GM12878 (cell line): ENCODE results near the gene PLXNA2. TPM values are rescaled to one million over a fixed set of nuclear protein-coding genes. Genes with fewer than 3 reads are reported as not detected.

Experiments used
- ATAC-seq: fragments of 200-7000 bp; cut with Tn5 transposase; 3 replicates; pipeline ENCODE4 v1.9.1; 2020; ENCODE audit warnings: mild to moderate bottlenecking, moderate library complexity
- BruUV-seq: library from RNA; stranded (reverse); fragments of 400-500 nt; replicated peaks from 2 replicates; lab custom pipeline; 2021; lab: Mats Ljungman, UMichigan
- CTCF ChIA-PET: fragments of 300-600 bp; sonication (Branson Sonifier 250); formaldehyde crosslinking; extraction: SDS; loops from one replicate; lab custom pipeline; 2021; ENCODE audit warnings: inconsistent platforms; lab: Yijun Ruan, JAX
- POLR2A ChIA-PET: fragments of 350-600 bp; formaldehyde crosslinking; extraction: SDS; loops from one replicate; lab custom pipeline; 2021; ENCODE audit warnings: inconsistent platforms; lab: Charles Lee
- RAD21 ChIA-PET: fragments of 300-600 bp; sonication (Branson Sonifier 250); formaldehyde crosslinking; loops from one replicate; lab custom pipeline; 2023; ENCODE audit warnings: antibody characterized with exemption; ENCODE audit not compliant: unreplicated experiment; lab: Charles Lee
- SMC1A ChIA-PET: fragments of 300-600 bp; sonication (Branson Sonifier 250); formaldehyde crosslinking; loops from one replicate; lab custom pipeline; 2023; ENCODE audit not compliant: unreplicated experiment, uncharacterized antibody; lab: Charles Lee
- DNase-seq: peaks from one replicate; pipeline ENCODE4 v3.0.0-alpha.2; 2011; ENCODE audit warnings: low read depth, low spot score
- FAIRE-seq: peaks from 3 replicates; lab custom pipeline; 2011; peaks lifted over from hg19 to GRCh38; lab: Jason Lieb, UNC
- H2AFZ ChIP-seq: 2 replicates; pipeline ENCODE4 v1.6.0; 2011; ENCODE audit warnings: low read depth, low read length, control low read depth; ENCODE audit not compliant: control insufficient read depth
- H3K27ac ChIP-seq: 2 replicates; pipeline ENCODE4 v1.5.1; 2011; ENCODE audit warnings: control low read depth; ENCODE audit not compliant: control insufficient read depth, insufficient read depth
- H3K27me3 ChIP-seq, 2 experiments: replicated peaks in 1 of 2; 2 replicates each; pipeline versions ENCODE4 v1.6.0 to v1.6.1; 2011; ENCODE audit warnings: low read length in 1 of 2; ENCODE audit not compliant: control insufficient read depth in 2 of 2, insufficient read depth in 2 of 2
- H3K36me3 ChIP-seq, 2 experiments: 2 replicates each; pipeline ENCODE4 v1.5.1; 2011; ENCODE audit warnings: low read length in 1 of 2; ENCODE audit not compliant: control insufficient read depth in 2 of 2, insufficient read depth in 2 of 2
- H3K4me1 ChIP-seq: 2 replicates; pipeline ENCODE4 v1.6.1; 2011; ENCODE audit warnings: mild to moderate bottlenecking, low read length, moderate library complexity, mixed read lengths; ENCODE audit not compliant: control insufficient read depth, insufficient read depth
- H3K4me2 ChIP-seq: 2 replicates; pipeline ENCODE4 v1.6.0; 2011; ENCODE audit warnings: control low read depth; ENCODE audit not compliant: control insufficient read depth, insufficient read depth
- H3K4me3 ChIP-seq: fragments of 200-600 bp; sonication (generic); 2 replicates; pipeline ENCODE4 v1.5.1; 2016
- H3K79me2 ChIP-seq: 2 replicates; pipeline ENCODE4 v1.6.0; 2011; ENCODE audit warnings: low read length; ENCODE audit not compliant: control insufficient read depth, insufficient read depth
- H3K9ac ChIP-seq: 2 replicates; pipeline ENCODE4 v1.8.0; 2011; ENCODE audit warnings: low read length, control low read depth, mixed read lengths; ENCODE audit not compliant: control insufficient read depth, insufficient read depth
- H3K9me3 ChIP-seq: replicated peaks from 3 replicates; pipeline ENCODE4 v1.5.1; 2011; ENCODE audit warnings: mild to moderate bottlenecking, low read length; ENCODE audit not compliant: control insufficient read depth, insufficient read depth
- H4K20me1 ChIP-seq: 2 replicates; pipeline ENCODE4 v1.6.0; 2011; ENCODE audit not compliant: control insufficient read depth, insufficient read depth
- CHD4 ChIP-seq: fragments of 200-600 bp; sonication (generic); IDR thresholded peaks from 2 replicates; pipeline ENCODE4 v1.6.1; 2016; ENCODE audit warnings: mild to moderate bottlenecking
- JUND ChIP-seq: IDR thresholded peaks from 2 replicates; pipeline ENCODE4 v1.6.1; 2012; ENCODE audit warnings: low read depth, mild to moderate bottlenecking, low read length, improper control_type of control experiment, moderate library complexity
- KDM1A ChIP-seq: fragments of 200-600 bp; sonication (generic); IDR thresholded peaks from 2 replicates; pipeline ENCODE4 v1.6.1; 2016; ENCODE audit warnings: borderline replicate concordance
- NBN ChIP-seq: fragments of 450-650 bp; IDR thresholded peaks from 2 replicates; pipeline ENCODE4 v1.6.1; 2016
- POLR2AphosphoS5 ChIP-seq: IDR thresholded peaks from 2 replicates; pipeline ENCODE4 v1.6.1; 2011; ENCODE audit warnings: mild to moderate bottlenecking, low read length, inconsistent platforms
- RAD51 ChIP-seq: fragments of 450-650 bp; IDR thresholded peaks from 2 replicates; pipeline ENCODE4 v1.6.1; 2016; ENCODE audit warnings: moderate library complexity, mild to moderate bottlenecking, inconsistent platforms
- RFX5 ChIP-seq: IDR thresholded peaks from 2 replicates; pipeline ENCODE4 v1.6.1; 2011; ENCODE audit warnings: low read depth, low read length, improper control_type of control experiment
- SIX5 ChIP-seq: IDR thresholded peaks from 2 replicates; pipeline ENCODE4 v1.6.1; 2011; ENCODE audit warnings: mild to moderate bottlenecking, low read depth, low read length, moderate library complexity; ENCODE audit not compliant: severe bottlenecking
- STAT1 ChIP-seq: fragments of 450-650 bp; conservative IDR thresholded peaks from 2 replicates; pipeline ENCODE4 v1.6.1; 2014; ENCODE audit warnings: antibody characterized with exemption, mild to moderate bottlenecking
- TCF12 ChIP-seq: IDR thresholded peaks from 2 replicates; pipeline ENCODE4 v1.6.1; 2011; ENCODE audit warnings: low read depth, mild to moderate bottlenecking, low read length
- USF2 ChIP-seq: IDR thresholded peaks from 2 replicates; pipeline ENCODE4 v1.6.1; 2011; ENCODE audit warnings: low read depth, low read length, improper control_type of control experiment, borderline replicate concordance
- ZNF207 ChIP-seq: fragments of 450-650 bp; IDR thresholded peaks from 2 replicates; pipeline ENCODE4 v1.6.1; 2014; ENCODE audit warnings: antibody characterized with exemption, mild to moderate bottlenecking, borderline replicate concordance
- ZNF217 ChIP-seq: fragments of 450-650 bp; IDR thresholded peaks from 2 replicates; pipeline ENCODE4 v1.6.1; 2017; ENCODE audit warnings: antibody characterized with exemption, mild to moderate bottlenecking
- WGBS: methylation state at CpG from one replicate; pipeline ENCODE4 v1.1.6; 2016; ENCODE audit warnings: low lambda C conversion rate; ENCODE audit not compliant: insufficient replicate concordance, insufficient coverage; ENCODE audit errors: missing lambda C conversion rate; 5-methylcytosine and 5-hydroxymethylcytosine counted together
- in situ Hi-C: fragments of 300-500 bp; cut with MboI; formaldehyde crosslinking; loops from 9 replicates; pipeline ENCODE4 v1.14.3; 2018; ENCODE audit warnings: mixed read lengths
- intact Hi-C: fragments of 100-400 bp; cut with micrococcal nuclease; formaldehyde crosslinking; loops from one replicate; pipeline ENCODE4 v1.14.2; 2022; ENCODE audit not compliant: unreplicated experiment
- polyA plus RNA-seq, 11 experiments: library from polyadenylated mRNA; depleted of rRNA in 4 of 11; unstranded in 6 of 11; stranded (reverse) in 5 of 11; fragments of >200 nt; fragmentation: Nextera tagmentation in 4 of 11; fragmentation: Illumina TruSeq in 1 of 11; extraction: Ambion mirVana in 4 of 11; extraction: Trizol in 1 of 11; gene quantifications; 1 replicate in 1 of 11; 2 replicates in 10 of 11; pipeline versions ENCODE4 v1.2.1 to v1.2.3, GENCODE V29; 2011 to 2016; ENCODE audit warnings: inconsistent platforms in 2 of 11, missing spikeins in 2 of 11, low read depth in 1 of 11
- total RNA-seq, 4 experiments: library from RNA; depleted of rRNA in 3 of 4; stranded (reverse); fragments of >200 nt in 3 of 4; fragmentation: Illumina TruSeq in 1 of 4; extraction: Trizol in 1 of 4; gene quantifications; 2 replicates each; pipeline versions ENCODE4 v1.2.1 to v1.2.3, GENCODE V29; 2013 to 2021
- TF ChIP-seq, protein P1 (sequence below): fragments of 450-650 bp; IDR thresholded peaks from 2 replicates; pipeline ENCODE4 v1.6.1; 2018; ENCODE audit warnings: borderline replicate concordance, mild to moderate bottlenecking; ENCODE audit not compliant: partially characterized antibody

Gene PLXNA2
- total and polyA plus RNA-seq, 10 of the 15 experiments (the other 5 are each of a cell fraction or from before 2014, with no cell fraction given) = under 0.01 to 0.08 (median 0.07) TPM; not detected in 4

DNA sequence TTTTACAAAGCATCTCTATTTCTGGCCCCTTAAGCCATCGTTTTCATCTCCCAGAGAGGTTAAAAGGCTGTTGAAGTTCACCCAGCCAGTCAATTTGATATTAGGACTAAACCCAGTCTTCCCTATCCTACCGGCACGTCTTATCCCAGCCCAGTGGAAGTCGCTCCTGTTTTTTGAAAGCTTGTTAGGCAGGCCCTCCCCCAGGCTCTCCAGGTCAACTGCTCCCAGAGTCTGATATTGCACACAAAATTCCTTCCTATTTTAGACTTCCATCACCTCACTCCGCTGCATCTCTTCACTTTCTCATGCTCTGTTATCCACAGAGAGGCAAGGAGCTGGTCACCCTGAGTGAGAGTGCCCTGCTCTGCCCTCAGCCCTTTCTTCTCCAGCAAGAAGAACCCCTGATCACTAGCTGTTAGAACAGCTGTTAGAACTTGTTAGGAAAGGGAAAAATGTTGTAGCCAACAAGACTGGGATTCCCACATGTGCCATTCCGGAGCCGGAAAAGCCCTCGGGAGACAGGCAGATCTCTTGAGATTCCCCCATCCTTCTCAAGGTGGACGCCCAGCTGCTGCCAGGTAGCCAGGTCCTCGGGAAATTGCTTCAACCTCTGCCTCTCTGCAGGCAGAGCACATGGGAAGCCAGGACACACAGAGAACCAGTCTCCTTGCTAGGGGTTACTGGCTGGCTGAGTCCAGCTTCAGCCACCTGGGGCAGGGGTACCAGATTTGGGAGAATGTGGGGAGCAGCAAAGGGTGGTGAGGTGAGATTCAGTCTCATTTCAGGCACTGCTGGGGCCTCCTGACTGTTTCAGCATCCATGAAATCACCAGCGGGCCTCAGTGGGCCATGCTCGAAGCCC is 25.7 kb downstream of the PLXNA2 start:
- SMC1A ChIA-PET = interaction anchor here (1.5 kb wide), 1 partner anchor 10 kb away, joined by 3 read pairs; no protein-coding TSS in a partner anchor
- H4K20me1 ChIP-seq = no peaks in the 10 kb centered on the region
- no peak overlapping the region for H3K4me3 ChIP-seq
- no peaks in the 10 kb centered on the region for H3K79me2 ChIP-seq
- peaks cover 1 to 10% of the 10 kb centered on the region in 2 experiments; a peak in 2 of 4 replicates for H3K27me3 ChIP-seq
- DNase-seq (no peak), ATAC-seq (no peak), FAIRE-seq (no peak)
- TF ChIP-seq NBN = no peak
- TF ChIP-seq POLR2AphosphoS5 = no peak
- TF ChIP-seq CHD4 = no peak
- TF ChIP-seq USF2 = no peak
- no peak for TF ChIP-seq STAT1
- no peak for TF ChIP-seq JUND
- no peak for TF ChIP-seq ZNF207
- no peak for TF ChIP-seq KDM1A
- TF ChIP-seq, protein P1, sequence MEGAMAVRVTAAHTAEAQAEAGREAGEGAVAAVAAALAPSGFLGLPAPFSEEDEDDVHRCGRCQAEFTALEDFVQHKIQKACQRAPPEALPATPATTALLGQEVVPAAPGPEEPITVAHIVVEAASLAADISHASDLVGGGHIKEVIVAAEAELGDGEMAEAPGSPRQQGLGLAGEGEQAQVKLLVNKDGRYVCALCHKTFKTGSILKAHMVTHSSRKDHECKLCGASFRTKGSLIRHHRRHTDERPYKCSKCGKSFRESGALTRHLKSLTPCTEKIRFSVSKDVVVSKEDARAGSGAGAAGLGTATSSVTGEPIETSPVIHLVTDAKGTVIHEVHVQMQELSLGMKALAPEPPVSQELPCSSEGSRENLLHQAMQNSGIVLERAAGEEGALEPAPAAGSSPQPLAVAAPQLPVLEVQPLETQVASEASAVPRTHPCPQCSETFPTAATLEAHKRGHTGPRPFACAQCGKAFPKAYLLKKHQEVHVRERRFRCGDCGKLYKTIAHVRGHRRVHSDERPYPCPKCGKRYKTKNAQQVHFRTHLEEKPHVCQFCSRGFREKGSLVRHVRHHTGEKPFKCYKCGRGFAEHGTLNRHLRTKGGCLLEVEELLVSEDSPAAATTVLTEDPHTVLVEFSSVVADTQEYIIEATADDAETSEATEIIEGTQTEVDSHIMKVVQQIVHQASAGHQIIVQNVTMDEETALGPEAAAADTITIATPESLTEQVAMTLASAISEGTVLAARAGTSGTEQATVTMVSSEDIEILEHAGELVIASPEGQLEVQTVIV = no peak
- no peak for TF ChIP-seq RAD51
- no peak for TF ChIP-seq SIX5
- no peak for TF ChIP-seq ZNF217
- no peak for TF ChIP-seq TCF12
- TF ChIP-seq RFX5 = no peak
- H3K9me3 ChIP-seq = no peaks in the 10 kb centered on the region
- H2AFZ ChIP-seq = no peak overlapping the region
- H3K9ac ChIP-seq = no peak overlapping the region
- POLR2A ChIA-PET = no interaction called here
- intact Hi-C loops (no loop called here), in situ Hi-C loops (no loop called here)
- H3K4me1 ChIP-seq = no peaks in the 10 kb centered on the region
- H3K4me2 ChIP-seq = no peak overlapping the region
- H3K36me3 ChIP-seq = no peaks in the 10 kb centered on the region
- CTCF ChIA-PET = interaction anchor here (0.9 kb wide), 1 partner anchor 13 kb away, joined by 3 read pairs; no protein-coding TSS in a partner anchor
- RAD21 ChIA-PET = interaction anchor here (1.3 kb wide), 1 partner anchor 31 kb away, joined by 4 read pairs; no protein-coding TSS in a partner anchor
- 23% methylated on average over 12 of the region's 12 CpGs for WGBS
- BruUV-seq = no TSS peak
- no peak overlapping the region for H3K27ac ChIP-seq
